Activated CD4-positive, alpha-beta T cell treated with anti-CD3 and anti-CD28 coated beads, Interleukin-2, amount 50 U/mL, for 16 hours (primary cell): ENCODE data around the gene CFAP57.
A peak's percentile ranks its signal among the peaks of the same experiment; 100 is the strongest.

Experiments used
- DNase-seq: peaks from one replicate; pipeline ENCODE4 v3.0.0-alpha.2; 2020

CFAP57 gene

DNA sequence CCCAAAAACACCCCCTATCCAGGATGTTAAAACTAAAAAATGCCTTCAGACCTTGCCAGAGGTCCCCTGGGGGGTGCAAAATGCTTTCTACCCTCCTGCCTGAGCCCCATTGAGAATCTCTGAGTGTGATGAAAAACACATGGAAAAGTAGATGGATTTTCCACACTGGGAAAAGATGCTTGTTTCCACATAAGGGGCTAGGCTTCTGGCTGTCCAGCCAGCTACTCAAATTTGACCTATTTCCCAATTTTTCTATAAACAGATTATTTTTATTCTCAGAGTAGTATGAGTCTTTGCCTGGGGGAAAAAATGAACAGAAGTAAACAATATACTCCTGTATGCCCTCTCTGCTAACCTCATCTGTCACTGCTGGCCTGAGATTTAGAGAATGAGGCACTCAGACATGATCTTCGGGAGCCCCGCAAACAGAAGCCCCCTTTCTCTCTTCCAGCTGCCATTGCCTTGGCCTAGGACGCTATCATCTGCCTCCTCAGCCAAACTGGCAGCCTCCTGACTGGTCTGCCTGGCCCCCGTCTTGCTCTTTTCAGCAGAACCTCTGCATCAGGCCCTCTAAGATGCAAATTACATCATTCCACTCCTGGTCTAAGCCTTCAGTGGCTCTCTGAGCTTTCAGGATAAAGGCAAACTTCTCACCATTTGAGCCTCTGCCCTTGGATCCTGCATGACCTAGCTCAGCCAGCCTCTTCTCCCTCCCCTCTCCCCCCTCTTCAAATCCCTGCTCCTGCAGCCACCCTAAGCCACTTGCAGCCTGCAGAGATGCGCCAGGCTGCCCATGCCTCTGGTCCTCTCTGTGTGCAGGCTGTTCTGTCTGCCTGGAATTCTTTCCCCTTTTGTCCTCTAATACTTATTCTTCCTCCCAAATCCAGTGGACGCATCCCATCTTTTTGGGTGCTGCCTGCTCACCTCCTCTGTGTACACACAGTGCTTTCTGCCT is 58.0 kb downstream of the CFAP57 start:
- DNase-seq: no peak

DNA sequence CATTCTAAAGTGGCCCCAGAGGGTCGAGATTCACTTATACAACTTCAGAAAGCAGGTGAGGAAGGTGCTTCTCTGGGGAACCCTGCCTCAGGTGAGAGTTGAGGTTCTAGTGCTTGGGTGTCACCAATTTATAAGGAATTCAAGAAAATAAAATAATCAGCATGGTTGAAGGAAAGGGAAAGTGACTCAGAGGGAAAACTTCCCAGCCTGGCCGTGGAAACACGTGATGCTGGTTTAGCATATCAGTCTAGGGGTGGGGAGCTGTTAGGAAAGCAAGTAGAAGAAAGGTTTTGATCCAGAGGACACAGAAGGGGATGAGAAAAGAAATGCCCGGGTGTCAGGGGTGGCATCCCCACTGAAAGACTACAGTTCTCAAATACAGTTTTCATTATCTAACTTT is 59.9 kb downstream of the CFAP57 start:
- DNase-seq: no peak

DNA sequence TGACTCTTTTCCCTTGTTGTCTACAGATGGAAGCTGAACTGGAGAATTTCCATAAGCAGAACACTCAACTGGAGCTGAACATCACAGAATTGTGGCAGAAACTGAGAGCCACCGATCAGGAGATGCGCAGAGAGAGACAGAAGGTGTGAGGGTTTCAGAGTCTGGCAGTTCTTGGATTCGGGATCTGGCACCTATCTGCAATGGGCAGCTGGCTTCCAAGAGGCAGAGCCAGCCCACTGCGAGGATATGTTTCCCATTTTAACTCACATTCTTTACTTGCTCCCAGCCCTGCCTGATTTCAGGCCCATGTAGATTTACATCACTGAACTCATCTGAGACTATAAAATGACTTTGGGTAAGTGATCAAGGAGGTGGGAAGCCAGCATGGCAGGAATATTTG is 60.4 kb downstream of the CFAP57 start:
- DNase-seq: no peak

DNA sequence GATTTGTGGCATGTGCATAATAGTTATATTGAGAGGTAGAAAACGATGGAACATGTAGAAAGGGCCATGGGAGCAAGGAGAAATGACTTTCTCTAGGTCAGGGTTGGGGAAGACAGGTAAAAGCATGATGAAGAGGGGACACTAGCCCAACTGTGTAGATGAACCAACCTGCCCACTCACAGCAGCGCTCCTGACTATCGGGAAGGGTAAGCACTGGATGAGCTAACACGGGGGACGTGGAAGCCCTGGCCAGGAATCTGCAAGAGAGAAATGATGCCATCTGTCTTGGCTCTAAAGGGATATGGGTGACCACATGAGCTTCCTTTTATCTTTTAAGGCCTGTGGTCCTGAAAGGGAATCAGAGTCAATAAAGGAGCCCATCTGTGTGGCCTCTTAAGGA is 61.5 kb downstream of the CFAP57 start:
- no peak for DNase-seq

DNA sequence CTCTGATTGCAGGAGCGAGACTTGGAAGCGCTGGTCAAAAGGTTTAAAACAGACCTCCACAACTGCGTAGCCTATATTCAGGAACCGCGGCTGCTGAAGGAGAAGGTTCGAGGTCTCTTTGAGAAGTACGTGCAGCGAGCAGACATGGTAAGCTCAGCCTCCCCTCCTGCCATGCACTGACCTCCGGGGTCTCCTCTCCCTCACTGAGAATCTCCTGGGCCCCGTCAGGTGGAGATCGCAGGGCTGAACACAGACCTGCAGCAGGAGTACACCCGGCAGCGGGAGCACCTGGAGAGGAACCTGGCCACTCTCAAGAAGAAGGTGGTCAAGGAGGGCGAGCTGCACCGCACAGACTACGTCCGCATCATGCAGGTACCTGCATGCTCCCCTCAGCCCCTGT is 62.1 kb downstream of the CFAP57 start:
- DNase-seq: no peak

DNA sequence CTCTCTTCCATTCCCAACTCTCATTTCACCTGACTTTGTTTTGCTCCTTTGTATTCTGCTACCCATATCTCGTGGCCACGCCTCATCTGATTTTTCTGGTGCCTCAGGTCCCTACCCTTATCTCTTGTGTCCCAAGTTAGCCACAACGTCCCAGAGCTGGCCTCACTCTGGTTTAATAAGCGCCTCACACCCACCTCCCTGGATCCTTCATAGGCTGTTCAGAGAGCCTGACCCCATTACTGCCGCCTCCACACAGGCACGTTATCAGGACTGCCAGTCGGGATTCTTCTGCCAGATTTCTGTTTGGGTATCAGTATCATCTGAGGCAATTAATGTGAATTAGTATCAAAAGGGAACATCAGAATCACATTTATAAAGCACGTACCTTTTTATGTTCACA is 62.9 kb downstream of the CFAP57 start:
- DNase-seq: no peak

DNA sequence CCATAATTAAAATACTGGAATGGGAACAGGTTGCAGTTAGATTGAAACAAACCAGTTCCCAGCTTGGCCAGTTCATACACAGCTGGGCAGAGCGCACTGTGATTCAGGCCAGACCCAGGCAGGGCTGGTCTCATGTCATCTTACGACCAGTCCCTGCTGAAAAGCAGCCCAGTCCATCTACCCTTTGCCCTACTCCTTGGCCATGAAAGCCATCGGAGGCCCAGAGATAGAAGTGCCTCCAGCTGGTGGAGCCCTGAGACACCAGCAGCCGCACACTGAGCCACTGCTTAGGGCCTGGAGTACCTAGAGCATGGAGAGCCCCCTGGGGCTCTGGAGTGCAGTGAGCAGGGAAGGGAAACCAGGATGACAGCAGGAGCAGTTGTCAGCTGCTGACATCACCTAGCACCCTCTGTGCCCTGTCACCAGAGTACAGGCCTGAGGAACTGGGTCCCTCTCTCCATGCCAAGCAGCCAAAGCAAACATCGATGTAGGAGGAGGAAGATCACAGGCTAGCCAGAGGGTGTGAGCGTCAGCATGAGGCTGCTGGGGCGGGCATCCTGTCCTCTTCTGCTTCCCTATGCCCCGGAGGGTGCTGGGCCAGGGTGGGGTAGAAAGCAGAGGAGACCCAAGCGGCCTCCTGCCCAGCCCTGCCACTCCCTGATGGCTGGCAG is 63.5 kb downstream of the CFAP57 start:
- no peak for DNase-seq

DNA sequence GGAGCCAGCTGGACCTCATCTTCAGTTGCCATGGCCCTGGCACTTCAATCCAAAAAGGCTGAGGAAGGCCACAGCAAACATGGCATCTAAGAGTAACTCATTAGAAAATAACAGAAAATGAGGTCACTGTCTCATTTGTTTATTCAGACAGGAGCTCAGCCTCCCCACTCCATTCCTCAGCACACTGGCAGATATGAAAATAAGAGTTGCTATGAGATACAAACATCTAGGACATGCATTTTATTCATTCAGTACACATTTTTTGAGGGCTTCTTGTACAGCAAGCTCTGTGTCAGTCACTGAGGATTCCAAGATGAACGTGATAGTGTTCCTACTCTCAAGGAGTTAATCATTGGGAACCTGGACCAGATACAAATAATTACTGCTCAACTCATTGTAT is 65.0 kb downstream of the CFAP57 start:
- no peak for DNase-seq

DNA sequence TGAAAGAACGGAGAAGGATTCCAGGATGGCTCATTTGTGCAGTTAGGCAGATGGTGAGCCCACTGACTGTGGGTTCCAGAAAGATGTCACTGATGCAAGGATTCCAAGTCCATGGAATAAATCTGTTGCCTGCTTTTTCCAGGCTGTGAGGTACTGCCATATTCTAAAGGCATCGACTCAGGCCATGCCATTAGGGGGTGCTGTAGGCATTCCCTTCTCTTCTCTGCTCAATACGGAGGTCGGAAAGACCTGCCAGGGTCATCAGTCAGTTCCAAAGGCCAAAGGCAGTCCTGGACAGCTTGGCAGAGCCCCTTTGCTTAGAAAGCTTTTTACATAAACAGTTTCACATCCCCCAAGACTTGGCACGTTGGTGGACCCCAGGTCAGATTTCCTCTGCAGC is 66.0 kb downstream of the CFAP57 start:
- peak; percentile 17 for DNase-seq

DNA sequence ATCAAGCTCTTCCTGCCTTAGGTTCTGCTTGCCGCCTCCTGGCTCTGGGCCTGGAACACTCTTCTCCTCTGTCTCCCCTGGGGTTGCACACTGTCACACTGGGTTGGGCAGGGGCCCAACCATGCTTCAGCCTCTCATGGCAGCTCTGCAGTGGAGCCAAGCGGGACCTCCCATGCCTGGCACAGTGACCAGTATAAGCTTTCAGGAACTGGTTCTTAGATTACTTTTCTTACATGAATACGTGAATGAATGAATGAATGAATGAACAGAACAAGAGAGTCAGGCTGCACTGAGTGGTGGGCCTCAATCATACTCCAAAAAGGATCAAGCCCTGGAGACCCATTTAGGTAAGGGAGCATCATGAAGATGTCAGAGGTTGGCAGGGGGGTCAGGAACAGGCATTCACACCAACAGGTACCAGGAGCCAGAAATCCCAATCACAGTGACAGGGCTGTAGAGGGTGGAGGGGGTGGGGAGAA is 66.9 kb downstream of the CFAP57 start:
- no peak for DNase-seq

DNA sequence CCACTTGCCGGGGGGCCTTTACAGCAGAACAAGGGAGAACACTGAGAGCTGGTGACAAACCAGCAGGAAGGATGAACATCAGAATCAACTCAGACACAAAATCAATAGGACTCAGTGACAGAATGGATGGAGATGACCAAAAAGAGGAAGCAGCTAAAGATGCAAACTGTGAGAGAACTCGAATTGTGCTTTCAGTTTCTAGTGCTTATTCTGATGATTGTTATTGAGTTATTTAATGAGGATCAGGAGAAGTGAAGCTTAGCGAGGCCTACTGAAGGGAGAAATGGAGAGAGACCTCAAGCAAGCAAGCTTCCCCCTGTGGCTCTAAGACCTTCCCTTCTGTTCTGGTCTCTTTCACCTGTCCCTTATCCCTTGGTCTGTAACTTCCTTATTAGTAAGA is 67.4 kb downstream of the CFAP57 start:
- no peak for DNase-seq

DNA sequence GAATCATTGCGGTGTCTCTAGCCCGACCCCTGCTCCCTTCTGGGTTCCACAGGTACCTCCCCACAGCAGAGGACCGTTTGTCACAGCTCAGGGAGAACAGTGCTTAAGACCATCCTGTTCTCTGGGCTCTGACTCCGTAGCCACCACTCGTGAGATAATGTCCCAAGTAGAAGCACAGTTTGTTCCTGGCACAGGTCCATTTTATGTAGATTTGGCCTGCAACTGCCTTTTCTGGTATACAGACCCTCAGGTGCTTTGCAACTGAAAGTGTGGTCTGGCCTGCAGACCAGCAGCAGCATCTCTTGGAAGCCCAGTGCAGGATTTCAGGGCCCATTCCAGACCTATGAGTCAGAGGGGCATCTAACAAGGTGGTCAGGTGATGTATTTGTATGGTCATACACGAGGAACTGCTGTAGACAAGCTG is 69.3 kb downstream of the CFAP57 start:
- DNase-seq: no peak

DNA sequence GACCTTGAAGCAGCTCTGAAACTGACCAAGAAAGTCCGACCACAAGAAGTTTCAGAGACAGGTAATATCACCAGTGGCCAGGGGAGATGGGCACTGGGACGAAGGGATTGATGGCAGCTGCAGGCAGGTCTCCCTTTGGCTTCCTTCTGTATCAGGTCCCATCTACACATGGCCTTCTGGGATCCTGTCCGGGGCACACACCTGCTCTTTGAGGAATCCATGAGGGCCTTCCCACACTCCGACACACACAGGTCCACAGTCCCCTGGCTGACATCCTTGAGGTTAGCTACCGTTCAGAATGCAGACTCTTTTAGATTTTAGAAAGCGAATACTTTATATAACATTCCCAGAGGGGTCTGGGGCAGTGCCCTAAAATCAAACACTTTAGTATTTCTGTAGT is 71.2 kb downstream of the CFAP57 start:
- no peak for DNase-seq

DNA sequence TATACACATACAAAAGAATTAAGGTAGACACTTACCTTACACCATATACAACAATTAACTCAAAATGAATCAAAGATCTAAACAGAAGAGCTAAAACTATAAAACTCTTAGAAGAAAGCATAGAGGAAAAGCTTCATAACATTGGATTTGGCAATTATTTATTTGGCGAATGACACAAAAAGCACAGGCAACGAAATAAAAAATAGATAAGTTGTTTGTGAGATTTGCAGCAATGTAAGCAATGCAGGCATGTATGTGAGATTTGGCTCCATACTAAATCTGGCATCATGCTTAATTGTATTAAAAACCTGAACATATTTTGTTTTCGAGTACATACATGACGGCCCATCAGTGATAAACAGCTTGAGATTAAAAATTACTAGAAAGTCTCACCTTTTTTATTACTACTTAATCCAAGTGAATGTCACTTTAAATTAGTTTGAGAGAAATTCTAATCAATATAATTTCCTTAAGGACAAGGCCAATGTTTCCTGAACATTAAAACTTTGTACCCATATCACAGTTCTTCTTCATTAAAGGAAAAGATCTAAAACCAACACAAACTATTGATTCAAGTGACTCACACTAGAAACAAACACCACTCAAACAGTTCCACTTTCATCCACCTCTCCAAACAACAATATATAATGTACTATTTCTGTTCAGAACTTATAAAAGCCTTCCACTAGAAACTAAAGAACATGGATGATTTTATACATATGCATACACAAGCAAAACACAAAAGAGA is 74.5 kb downstream of the CFAP57 start:
- DNase-seq: no peak

DNA sequence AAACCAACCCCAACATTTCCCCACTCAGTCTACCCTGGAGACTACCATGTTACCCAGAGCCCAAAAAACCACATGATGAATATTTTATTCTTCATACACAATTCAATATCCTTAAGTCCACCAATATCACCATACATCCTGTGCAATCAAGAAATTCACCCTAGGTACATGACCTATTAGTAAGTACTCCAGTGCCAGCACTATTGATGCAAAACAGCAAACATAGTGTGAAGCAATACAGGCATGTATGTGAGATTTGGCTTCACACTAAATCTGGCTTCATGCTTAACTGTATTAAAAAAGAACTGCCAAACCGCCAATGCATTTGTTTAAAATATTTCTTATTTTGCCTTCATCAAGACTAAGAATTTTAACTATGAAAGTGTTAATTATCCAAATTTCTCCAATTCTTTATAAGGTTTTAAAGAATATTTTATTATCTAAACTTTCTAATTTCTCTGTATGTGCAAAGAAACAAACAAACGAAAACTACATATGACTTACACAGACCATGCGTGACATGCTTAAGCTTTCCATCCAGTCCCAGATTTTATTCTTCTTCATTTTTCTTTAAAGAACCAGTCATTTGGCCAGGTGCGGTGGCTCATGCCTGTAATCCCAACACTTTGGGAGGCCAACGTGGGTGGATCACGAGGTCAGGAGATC is 75.3 kb downstream of the CFAP57 start:
- no peak for DNase-seq

DNA sequence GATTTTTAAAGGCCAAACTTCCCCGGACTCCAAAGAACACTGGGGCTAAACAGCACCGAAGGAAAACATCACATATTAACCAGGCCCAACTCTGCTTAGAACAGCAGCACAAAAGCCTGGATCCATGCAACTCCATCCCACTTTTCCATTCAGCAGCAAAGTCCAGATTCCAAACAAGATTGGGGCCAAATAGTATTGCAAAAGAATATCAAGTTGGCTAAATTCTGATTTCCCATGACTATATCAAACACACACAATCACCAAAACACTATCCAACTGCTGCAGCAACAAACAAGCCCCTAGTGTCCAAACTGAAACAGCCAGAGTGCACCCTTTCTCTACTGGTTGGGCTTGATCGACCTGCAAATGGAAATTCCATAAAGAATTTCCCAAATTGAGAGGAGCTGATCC is 78.2 kb downstream of the CFAP57 start:
- DNase-seq: no peak

DNA sequence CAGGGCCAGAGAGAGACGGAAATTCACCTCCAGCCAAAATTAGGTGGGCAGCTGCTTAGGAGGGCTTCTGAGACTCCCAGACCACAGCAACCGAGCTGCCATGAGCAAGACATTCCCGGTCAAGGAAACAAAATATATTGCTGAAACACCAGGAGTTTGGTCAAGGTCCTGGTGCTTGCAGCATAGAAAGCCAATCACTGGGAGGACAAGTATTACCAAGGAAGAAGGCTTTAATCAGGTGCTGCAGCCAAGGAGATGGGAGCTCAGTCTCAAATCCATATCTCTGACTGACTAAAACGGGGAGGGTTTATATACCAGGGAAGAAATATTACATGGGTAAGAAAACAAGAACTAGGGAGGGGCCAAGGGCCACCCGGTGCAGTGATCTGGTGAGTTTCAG is 78.9 kb downstream of the CFAP57 start:
- no peak for DNase-seq

DNA sequence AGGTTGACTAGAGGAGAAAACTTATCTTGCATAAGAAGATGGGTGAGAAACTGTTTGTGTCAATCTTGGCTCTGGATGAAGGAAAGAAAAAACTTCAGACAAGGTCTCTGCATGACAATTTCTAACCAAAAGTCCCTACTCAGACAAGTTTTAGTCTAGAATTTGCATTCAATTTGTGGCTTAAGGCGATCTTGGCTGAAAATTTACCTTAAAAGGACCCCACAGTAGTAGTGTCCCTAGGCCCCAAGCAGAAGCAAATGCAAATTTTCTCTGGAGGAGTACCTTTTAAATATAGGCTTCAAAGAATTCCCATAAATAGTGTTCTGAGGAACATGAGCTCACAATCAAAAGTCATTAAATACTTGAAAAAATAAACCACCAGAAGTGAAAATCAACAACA is 80.1 kb downstream of the CFAP57 start:
- no peak for DNase-seq

DNA sequence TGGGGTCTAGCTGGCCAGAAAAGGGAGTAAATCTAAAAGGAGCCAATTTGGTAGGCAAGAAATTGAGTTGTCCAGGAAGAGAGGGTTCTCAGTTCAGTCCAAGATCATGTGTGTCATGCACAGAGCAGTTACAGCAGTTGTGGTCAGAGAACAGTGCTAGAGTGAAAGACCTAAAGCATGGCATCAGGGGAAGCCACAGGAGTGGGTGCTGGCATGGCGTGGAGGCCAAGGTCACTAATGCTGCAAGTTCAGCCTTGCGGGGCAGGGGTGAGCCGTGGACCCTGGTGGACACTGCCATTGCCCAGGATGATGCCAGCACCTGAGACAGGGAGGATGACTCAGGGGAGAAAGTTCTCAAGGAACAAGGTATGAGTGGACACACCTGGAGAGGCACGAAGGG is 81.0 kb downstream of the CFAP57 start:
- no peak for DNase-seq

DNA sequence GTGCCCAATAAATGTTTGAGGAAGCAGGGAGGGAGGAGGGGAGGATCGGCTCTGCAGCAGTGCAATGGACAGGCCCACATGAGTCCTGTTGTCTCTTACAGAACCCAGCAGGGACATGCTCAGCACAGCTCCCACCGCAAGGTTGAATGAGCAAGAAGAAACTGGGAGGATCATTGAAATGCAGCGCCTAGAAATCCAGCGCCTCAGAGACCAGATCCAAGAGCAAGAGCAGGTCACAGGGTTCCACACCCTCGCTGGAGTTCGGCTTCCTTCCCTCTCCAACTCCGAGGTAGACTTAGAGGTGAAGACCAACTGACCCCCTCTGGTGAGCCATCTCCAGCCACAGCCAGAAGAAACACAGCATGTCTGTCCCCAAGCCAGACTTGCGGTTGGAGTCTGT is 81.7 kb downstream of the CFAP57 start:
- no peak for DNase-seq

DNA sequence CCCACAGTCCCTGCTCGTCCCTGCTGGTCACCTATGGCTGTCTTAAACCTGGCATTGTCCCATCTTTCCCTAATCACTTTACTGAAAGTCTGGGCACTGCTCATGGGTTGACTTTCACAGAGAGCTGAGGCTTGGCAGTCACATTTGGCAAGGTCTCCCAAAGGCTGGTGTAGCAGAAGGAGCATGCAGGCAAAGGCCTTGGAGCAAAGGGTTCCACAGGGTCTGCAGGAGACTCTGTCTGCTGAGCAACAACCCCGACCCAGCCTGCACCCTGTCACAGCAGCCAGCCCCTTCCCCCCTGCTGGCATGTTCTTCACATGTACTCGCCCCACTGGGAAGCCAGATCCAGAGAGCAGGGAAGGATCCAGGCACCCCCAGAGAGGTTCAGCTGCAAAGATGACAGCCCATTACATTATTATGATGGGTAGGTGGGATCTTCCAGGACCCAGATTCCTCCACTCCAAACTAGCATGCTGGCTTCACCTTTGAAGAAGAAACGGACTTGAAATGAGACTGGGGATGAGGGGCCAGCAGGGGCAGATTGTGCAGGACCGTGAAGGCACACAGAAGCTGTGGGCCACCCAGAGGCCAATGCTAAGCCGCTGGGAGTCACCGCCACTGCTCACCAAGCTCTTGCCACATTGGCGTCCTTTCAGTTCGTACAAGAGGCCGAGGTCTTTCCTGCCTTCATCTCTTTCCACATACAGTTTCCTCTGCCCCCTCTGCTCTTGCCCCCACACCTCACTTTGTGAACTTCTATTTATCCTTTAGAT is 83.5 kb downstream of the CFAP57 start:
- no peak for DNase-seq
